GM18511 (cell line): ENCODE measurements around the gene BRD4.

ENCODE experiments used
- ATAC-seq: cut with Tn5 transposase; IDR thresholded peaks from one replicate; pipeline ENCODE4 v1.9.1; 2021; ENCODE audit warnings: mild to moderate bottlenecking, moderate library complexity; ENCODE audit not compliant: unreplicated experiment

The BRD4 gene

GRCh38 chr19:15268192-15268927 is 64.0 kb downstream of the BRD4 start:
- ATAC-seq: no peak

- ATAC-seq: no peak
Measured at GRCh38 chr19:15266683-15267082, 65.7 kb downstream of the BRD4 start.

GRCh38 chr19:15265850-15266248 is 66.5 kb downstream of the BRD4 start:
- no peak for ATAC-seq

GRCh38 chr19:15265214-15265849 is 67.0 kb downstream of the BRD4 start:
- no peak for ATAC-seq

- no peak for ATAC-seq
Measured at GRCh38 chr19:15264933-15265206, 67.5 kb downstream of the BRD4 start.

- ATAC-seq: no peak
Measured at GRCh38 chr19:15264061-15264932, 68.0 kb downstream of the BRD4 start.

- no peak for ATAC-seq
Measured at GRCh38 chr19:15263361-15263985, 68.9 kb downstream of the BRD4 start.

GRCh38 chr19:15262011-15262410 is 70.3 kb downstream of the BRD4 start:
- ATAC-seq: no peak

- no peak for ATAC-seq
Measured at GRCh38 chr19:15260939-15261338, 71.4 kb downstream of the BRD4 start.

GRCh38 chr19:15259907-15260306 is 72.4 kb downstream of the BRD4 start:
- ATAC-seq: no peak

GRCh38 chr19:15257782-15258181 is 74.6 kb downstream of the BRD4 start:
- ATAC-seq: no peak

- no peak for ATAC-seq
Measured at GRCh38 chr19:15256708-15257331, 75.5 kb downstream of the BRD4 start.

- ATAC-seq: no peak
Measured at GRCh38 chr19:15255359-15255990, 76.9 kb downstream of the BRD4 start.

GRCh38 chr19:15254547-15254946 is 77.8 kb downstream of the BRD4 start:
- no peak for ATAC-seq

GRCh38 chr19:15253513-15253912 is 78.8 kb downstream of the BRD4 start:
- ATAC-seq: no peak

- no peak for ATAC-seq
Measured at GRCh38 chr19:15253061-15253460, 79.3 kb downstream of the BRD4 start.

GRCh38 chr19:15252398-15253018 is 79.8 kb downstream of the BRD4 start:
- no peak for ATAC-seq

GRCh38 chr19:15251749-15252397 is 80.5 kb downstream of the BRD4 start:
- ATAC-seq: no peak

GRCh38 chr19:15251010-15251748 is 81.2 kb downstream of the BRD4 start:
- no peak for ATAC-seq
